Measurements from ENCODE around the gene VPS26C. TPM values are rescaled to one million over a fixed set of nuclear protein-coding genes. Genes with fewer than 3 reads are reported as not detected.

Gene VPS26C
- total and polyA plus RNA-seq, 9 of the 15 experiments (the other 6 are each of a cell fraction or from before 2014, with no cell fraction given) = 32.8 to 48.7 (median 42.1) TPM

- TF ChIP-seq ZBTB40 (IDR thresholded peaks at IDR 0.05) (peak; percentile 87), ZBTB40 (CRISPR knock-in tag; IDR thresholded peaks at IDR 0.05) (no peak; the same call in 1 of the 2 replicates), CBX8 (IDR thresholded peaks at IDR 0.05; ENCODE audit: borderline replicate concordance, extremely low read depth, low read depth, low read length, poor library complexity, severe bottlenecking) (no peak), BHLHE40 (IDR thresholded peaks at IDR 0.05; ENCODE audit: low read length) (peak; percentile 95), ZNF592 (IDR thresholded peaks at IDR 0.05) (peak; percentile 83), ZNF57 (CRISPR knock-in tag; IDR thresholded peaks at IDR 0.05) (no peak), PYGO2 (tag; IDR thresholded peaks at IDR 0.05) (no peak), GABPB2 (CRISPR knock-in tag; conservative IDR thresholded peaks at IDR 0.05) (no peak), THAP12 (CRISPR knock-in tag; IDR thresholded peaks at IDR 0.05) (no peak), ZNF282 (CRISPR knock-in tag; IDR thresholded peaks at IDR 0.05) (no peak)
These were observed 46.0 kb downstream of the VPS26C start (continued) for GRCh38 chr21:37220981-37221664.

Measured in K562 (cell line).